ENCODE results near the gene LVRN.

DNA sequence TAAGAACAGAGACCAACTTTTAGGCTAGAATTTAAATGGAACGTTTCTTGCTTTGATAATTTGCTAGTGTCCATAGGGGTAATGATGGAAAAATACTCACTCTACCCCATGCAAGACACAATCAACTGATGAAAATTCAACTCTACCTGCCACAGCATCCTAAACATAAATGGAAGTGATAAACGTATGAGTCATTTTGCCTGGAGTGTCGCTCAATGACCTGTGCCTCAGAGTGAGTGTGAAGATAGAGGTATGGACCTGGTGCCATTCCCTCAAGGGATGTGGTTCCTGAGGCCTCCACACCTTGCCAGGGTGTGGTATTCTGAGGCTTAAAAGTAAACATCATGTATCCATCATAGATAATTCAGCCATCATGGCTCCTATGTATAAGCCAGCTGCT, 84.0 kb downstream of the LVRN start:
- TF ChIP-seq POLR2A (IDR thresholded peaks at IDR 0.05; ENCODE audit: low read length), result no peak
- no peak for TF ChIP-seq GATA1 (IDR thresholded peaks at IDR 0.05; ENCODE audit: low read depth, low read length)
